ENCODE measurements around the gene SOCS1.

SOCS1 gene

GRCh38 chr16:11241480-11242204, 14.4 kb downstream of the SOCS1 start:
- no peak for DNase-seq

GRCh38 chr16:11240636-11241473, 15.1 kb downstream of the SOCS1 start:
- no peak for DNase-seq

- DNase-seq: no peak
Observed at GRCh38 chr16:11239644-11240632, 16.1 kb downstream of the SOCS1 start.

GRCh38 chr16:11238272-11239202, 17.5 kb downstream of the SOCS1 start:
- DNase-seq: no peak

- no peak for DNase-seq
Observed at GRCh38 chr16:11236461-11237254, 19.3 kb downstream of the SOCS1 start.

GRCh38 chr16:11235703-11235991, 20.4 kb downstream of the SOCS1 start:
- no peak for DNase-seq

GRCh38 chr16:11234884-11235702, 20.9 kb downstream of the SOCS1 start:
- DNase-seq: no peak

GRCh38 chr16:11233727-11234376, 22.2 kb downstream of the SOCS1 start:
- no peak for DNase-seq

- DNase-seq: no peak
Observed at GRCh38 chr16:11232852-11233726, 22.9 kb downstream of the SOCS1 start.

- no peak for DNase-seq
Observed at GRCh38 chr16:11232302-11232851, 23.6 kb downstream of the SOCS1 start.

GRCh38 chr16:11231367-11231970, 24.5 kb downstream of the SOCS1 start:
- no peak for DNase-seq

GRCh38 chr16:11229906-11230305, 26.1 kb downstream of the SOCS1 start:
- DNase-seq: no peak

GRCh38 chr16:11229432-11229831, 26.6 kb downstream of the SOCS1 start:
- no peak for DNase-seq

- no peak for DNase-seq
Observed at GRCh38 chr16:11225677-11226549, 30.1 kb downstream of the SOCS1 start.

- DNase-seq: no peak
Observed at GRCh38 chr16:11224894-11225676, 30.9 kb downstream of the SOCS1 start.
